CD4-positive, alpha-beta T cell treated with Interleukin-10 for 1 hour (primary cell): Measurements from ENCODE around the gene AFG3L2.
A peak's percentile ranks its signal among the peaks of the same experiment; 100 is the strongest.

Experiments
- DNase-seq: peaks from one replicate; pipeline ENCODE4 v3.0.0-alpha.2; 2020

Gene AFG3L2

GRCh38 chr18:12318857-12319256 lies 58.2 kb downstream of the AFG3L2 start:
- no peak for DNase-seq

GRCh38 chr18:12318334-12318697 lies 58.7 kb downstream of the AFG3L2 start:
- DNase-seq = no peak

DNA sequence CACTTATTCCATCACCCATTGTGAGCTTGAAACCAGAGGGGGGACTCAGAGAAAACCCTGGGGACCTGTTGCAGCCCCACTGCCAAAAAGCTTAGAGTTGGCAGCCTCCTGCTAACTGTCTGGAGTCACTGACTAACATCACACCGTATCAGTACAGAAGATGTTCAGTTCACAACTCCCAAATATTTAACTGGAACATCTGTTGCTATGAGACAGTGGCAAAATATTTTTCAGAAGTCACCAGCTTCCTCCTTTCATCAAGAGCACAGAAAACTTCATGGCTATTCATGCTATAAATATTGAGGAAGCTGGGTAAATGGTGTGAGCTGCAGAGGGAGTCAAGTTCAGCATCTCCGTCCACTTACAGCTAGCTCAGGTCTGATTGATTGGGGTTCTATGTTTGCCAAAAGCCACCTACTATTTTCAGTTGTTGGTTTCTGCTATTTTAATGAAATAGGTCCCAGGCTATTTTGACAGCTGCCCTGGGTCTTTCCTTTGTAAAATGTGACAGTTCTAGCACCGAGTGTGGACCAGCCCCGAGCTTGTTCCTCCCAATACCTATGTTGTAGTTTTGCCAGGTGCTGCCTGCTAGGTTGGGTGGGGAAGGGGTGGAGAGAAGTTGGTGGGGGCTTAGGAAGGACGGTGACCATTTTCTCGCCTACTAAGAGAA lies 59.2 kb downstream of the AFG3L2 start:
- DNase-seq = peak; percentile 7

- DNase-seq = no peak
These were observed 61.1 kb downstream of the AFG3L2 start for GRCh38 chr18:12315911-12316310.

GRCh38 chr18:12315490-12315889 lies 61.5 kb downstream of the AFG3L2 start:
- DNase-seq = no peak

- no peak for DNase-seq
These were observed 62.3 kb downstream of the AFG3L2 start for GRCh38 chr18:12314591-12315305.

DNA sequence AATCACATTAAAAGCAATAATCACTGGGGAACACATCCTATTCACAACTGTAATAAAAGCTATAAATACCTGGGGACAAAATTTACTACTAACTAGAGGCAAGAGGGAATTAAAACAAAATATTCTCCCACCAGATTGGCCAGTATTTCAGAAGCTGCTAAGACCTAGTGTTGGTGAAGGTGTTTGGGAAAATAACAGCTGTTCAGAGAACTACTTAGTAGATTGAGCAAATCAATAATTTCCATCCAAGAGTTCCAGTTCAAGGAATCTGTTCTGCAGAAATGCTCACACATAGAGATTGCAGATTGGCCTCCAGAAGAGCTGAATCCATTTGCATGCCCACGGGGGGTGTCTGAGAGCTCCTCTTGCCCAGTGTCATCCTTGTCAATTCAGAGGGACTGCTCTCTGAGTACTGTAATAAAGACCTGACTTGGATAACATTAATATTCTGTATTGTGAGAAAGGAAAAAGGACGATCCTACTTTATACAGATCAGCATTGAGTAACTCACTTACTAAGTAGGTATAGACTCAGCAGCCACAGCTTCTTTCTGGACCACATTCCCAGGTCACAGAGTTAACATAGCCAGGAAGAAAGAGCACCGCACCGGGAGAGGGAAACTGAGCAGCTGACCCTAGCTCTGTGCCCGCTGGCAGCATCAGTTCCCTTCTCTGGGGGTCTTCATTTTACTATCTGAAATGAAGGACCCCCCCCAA lies 63.3 kb downstream of the AFG3L2 start:
- no peak for DNase-seq

DNA sequence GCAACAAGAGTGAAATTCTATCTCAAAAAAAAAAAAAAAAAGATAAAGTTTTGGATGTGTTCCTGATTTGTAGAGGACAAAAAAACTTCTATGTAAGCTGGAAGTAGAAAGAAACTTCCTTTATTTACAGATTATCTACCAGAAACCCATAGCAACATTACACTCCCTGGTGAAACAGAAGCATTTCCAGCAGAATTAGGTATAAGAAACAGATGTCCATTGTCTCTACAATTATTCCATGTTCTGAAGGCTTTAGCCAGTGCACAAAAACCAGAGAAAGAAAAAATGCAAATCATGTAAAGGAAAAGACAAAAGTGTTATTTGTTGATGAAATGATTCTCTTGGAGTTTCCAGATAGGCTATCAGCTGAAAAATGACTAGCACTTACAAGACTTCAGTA lies 64.1 kb downstream of the AFG3L2 start:
- no peak for DNase-seq

DNA sequence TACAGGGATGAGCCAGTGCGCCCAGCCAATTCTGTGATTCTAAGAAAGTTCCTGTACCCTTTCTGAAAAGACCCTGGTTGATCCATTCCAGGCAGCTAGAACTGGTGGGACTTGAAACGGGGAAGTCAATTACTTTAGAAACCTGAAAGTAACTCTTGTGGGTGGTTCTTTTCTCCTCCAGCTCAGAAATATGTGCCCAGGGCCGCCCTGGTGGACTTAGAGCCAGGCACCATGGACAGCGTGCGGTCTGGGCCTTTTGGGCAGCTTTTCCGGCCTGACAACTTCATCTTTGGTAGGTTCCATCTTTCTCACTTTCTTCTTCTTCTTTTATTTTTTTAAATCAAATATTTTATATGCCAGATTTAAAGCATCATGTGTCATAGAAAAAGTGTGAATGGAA lies 66.3 kb downstream of the AFG3L2 start:
- no peak for DNase-seq

- DNase-seq = no peak
These were observed 67.3 kb downstream of the AFG3L2 start for GRCh38 chr18:12309683-12310198.

- DNase-seq = peak; percentile 23
These were observed 68.5 kb downstream of the AFG3L2 start for GRCh38 chr18:12308386-12309100.

GRCh38 chr18:12307701-12308385 lies 69.2 kb downstream of the AFG3L2 start, which contains the start of gene TUBB6:
Gene TUBB6, plus strand, starts transcription at chr18:12308241. Its CDS starts 52 bp downstream, at chr18:12308293.
- no peak for DNase-seq

DNA sequence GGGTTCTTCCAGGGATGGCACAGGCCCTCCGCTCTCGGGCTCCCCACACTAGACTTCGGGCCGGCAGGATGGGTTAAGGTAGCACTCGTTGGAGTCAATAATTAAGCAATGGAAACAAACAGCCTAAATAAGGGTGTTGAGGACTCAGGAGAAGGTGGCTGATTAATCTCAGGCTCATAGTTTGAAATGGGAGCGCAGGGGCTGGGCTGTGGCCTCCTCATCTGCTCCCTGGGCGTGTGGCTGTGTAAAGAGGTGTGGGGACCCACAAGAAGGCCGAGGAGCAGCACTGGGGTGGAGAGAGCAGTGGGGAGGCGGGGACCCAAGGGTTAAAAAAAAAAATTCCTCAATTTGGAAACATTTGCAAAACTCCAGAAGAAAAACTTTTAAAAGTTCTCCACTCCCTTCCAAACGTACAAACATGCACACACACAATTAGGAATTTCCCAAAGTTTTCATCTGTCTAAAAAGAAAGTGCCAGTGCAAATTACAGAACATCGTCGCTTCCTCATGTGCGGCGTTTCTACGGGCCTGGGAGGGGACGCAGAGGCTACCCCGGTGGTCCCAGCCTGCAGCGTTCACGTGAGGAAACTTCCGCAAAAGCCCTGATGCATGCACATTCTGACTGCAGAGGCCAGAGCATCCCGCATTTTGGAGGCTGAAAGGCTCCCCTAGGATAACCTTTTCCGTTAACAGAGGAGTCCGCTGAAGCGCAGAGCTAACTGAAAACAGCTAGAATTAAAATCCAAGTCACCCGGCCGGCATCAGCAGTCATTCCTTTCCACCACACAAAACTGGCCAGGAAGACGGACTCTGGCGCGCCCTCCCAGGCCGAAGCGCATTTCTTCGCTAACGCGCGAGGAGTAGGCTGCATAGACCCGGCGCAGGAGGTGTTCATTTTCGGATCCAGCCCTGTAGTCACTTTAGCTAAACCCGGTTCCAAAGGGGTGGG lies 70.0 kb downstream of the AFG3L2 start:
- no peak for DNase-seq

DNA sequence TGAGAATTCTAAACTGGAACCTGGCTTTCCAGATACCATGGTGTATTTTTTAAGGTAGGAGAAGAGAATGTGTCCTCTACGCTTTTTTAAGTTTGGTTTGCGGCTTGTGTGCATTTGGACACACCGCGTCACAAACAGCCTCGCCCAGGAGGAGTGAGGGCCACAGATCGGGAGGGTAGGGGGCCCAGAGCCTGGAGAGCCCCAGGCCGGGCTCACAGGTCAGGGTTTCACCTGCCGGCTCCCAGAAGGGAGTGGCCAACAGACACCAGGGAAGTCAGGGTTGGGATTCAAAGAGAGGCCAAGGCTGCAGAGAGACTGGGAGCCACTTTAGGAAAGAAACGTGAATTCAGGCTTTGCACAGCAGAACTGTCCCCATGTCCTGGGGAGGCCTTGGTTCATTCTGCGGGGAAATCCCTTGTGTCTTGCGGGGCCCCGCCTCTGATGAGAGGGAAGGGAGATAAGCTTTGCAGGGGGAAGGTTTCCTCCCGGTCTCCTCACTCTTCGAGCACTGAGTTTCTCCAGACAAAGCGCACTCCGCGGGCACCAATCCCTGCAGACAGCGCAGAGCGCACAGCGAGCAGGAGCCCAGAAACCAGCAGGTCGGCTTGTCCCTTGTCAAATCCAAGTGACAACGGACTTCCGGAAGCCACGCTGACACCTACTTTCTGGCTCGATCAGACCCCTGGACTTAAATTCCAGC lies 70.9 kb downstream of the AFG3L2 start:
- DNase-seq = no peak

DNA sequence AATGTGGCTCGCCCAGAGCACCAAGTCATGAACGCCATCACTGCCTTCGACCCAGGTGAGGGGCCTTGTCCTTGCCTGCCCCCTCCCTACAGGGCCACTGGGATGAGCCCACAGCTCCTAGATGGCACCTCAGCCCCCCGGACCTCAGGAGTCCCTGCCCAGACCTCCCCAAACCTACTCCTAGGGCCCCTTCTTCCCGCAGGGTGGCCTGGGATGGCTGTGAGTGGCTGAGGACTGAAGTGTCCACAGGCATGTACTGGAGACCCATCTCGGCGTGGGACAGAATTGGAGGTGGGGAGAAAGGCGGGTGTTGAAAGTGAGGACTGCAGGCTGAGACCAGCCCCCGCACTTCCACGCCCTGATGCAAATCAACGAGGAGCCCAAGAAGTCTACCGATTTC lies 71.8 kb downstream of the AFG3L2 start:
- DNase-seq = no peak

DNA sequence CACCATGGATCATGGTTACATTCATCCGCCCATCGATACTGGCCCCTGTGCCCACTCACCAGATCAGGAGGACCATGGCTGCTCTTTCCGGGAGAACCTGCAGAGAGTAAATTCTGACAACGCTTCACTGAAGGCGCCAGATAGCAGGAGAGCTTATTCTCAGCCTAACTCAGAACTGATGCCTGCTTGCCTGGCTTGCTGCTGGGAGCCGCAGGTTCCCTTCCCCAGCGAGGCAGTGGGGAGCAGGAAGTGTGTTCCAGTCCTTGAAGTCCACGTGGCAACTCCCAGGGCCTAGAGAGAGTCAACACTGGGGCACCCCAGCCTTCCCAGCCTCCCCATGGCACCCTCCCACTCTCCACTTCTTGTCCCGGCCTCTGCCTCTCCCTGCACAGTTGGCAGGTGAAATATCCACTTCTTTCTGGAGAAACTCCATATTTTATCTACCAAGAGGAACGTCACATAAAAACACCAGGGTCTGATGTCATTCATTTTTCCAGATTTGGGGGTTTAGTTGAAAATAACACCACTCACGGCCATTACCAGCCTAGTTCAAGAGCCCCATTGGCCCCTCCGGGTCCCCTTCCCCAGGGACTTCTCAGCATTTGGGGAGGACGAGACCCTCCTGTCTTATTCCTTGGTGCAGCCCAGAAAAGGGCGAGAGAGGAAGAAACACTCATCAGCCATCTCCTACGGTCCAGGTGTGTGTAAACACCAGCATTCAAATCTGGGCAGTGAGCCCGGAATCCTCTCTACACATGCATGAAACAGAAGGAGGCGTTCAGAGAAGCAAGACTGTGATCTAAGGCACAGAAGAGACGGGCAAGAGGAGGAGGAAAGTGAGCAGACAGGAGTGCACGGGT lies 72.4 kb downstream of the AFG3L2 start:
- no peak for DNase-seq

DNA sequence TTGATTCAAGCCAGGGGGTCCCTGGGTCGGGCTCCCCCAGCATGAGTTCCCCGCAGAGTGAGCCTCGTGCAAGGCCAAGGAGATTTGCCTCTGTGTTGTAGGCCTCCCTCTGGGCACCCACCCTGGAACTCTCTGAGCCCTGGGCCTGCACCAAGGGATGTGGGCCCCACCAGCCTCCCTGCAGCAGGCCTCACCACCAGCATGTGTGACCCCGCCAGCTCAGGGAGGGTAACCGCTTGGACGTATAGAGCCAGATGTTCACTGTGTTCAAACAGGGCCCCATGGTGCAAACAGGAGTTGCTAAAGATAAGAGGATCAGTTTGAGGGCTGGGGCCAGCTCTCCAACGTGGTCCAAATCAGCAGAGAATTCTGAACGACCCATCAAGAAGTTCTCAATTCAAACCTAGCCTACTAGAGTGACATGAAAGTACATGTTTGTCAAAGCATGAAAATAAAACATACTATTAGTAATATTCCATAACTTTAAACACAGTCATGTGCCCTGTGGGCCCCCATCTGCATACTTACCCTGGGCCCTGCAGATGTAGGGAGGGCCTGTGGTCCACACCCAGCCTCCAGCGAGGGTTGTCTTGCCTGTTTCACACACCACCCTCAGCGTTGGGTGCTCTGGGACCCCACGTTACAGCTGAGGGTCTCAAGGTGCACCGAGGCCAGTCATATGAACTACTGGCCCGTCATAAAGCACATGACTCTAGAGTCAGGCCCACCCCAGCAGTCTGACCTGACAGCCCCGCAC lies 74.5 kb downstream of the AFG3L2 start:
- DNase-seq = no peak

GRCh38 chr18:12301263-12302005 lies 75.6 kb downstream of the AFG3L2 start:
- DNase-seq = no peak
